Upper lobe of left lung (tissue), 4 donors: ENCODE data around the gene MORN1.

Experiments
- CTCF ChIP-seq, 6 experiments: fragments of 450-650 bp in 4 of 6; fragments of 200-600 bp in 2 of 6; sonication (generic) in 2 of 6; IDR thresholded peaks; one replicate each; pipeline ENCODE4 v1.5.1; 2016 to 2019; ENCODE audit warnings: antibody characterized with exemption in 6 of 6
- EP300 ChIP-seq, 4 donors: sonication (generic); formaldehyde crosslinking; IDR thresholded peaks; one replicate each; pipeline ENCODE4 v1.5.1; 2017; ENCODE audit warnings: antibody characterized with exemption in 4 of 4, control low read depth in 2 of 4
- POLR2A ChIP-seq, 4 donors: fragments of 450-650 bp; IDR thresholded peaks; one replicate each; pipeline ENCODE4 v1.5.1; 2016 to 2017; ENCODE audit warnings: antibody characterized with exemption in 4 of 4, mild to moderate bottlenecking in 2 of 4

- no peak for TF ChIP-seq POLR2A (IDR thresholded peaks at IDR 0.05)
- TF ChIP-seq CTCF (IDR thresholded peaks at IDR 0.05) = peak in 3 of 6 experiments; percentile 16 to 38 (median 35)
- TF ChIP-seq EP300 (IDR thresholded peaks at IDR 0.05) = no peak
Observed at GRCh38 chr1:2429780-2430591, 38.6 kb upstream of the MORN1 start.
